RWPE2 (cell line): ENCODE results near the gene NPC2.

Experiments used
- ATAC-seq: fragments of 200-7000 bp; cut with Tn5 transposase; 3 replicates; pipeline ENCODE4 v1.9.1; 2021; ENCODE audit warnings: low read depth
- DNase-seq: peaks from one replicate; pipeline ENCODE4 v3.0.0-alpha.2; 2020; ENCODE audit warnings: low spot score
- H3K27ac ChIP-seq: fragments of 450-650 bp; 2 replicates; pipeline ENCODE4 v1.5.1; 2017; ENCODE audit warnings: mild to moderate bottlenecking; ENCODE audit not compliant: poor library complexity, severe bottlenecking
- H3K27me3 ChIP-seq: fragments of 250-450 bp; sonication (Bioruptor Pico); 2 replicates; pipeline ENCODE4 v1.5.1; 2021; ENCODE audit warnings: mild to moderate bottlenecking, moderate library complexity; ENCODE audit not compliant: insufficient read depth, poor library complexity, severe bottlenecking
- H3K36me3 ChIP-seq: fragments of 250-450 bp; sonication (Bioruptor Pico); 2 replicates; pipeline ENCODE4 v1.5.1; 2020; ENCODE audit warnings: low read depth, mild to moderate bottlenecking, moderate library complexity
- H3K4me1 ChIP-seq: fragments of 250-450 bp; sonication (Bioruptor Pico); 2 replicates; pipeline ENCODE4 v1.5.1; 2021; ENCODE audit warnings: mild to moderate bottlenecking, moderate library complexity; ENCODE audit not compliant: insufficient read depth, poor library complexity, severe bottlenecking
- H3K4me3 ChIP-seq: fragments of 250-450 bp; sonication (Bioruptor Pico); 2 replicates; pipeline ENCODE4 v1.5.1; 2021; ENCODE audit warnings: mild to moderate bottlenecking, moderate library complexity; ENCODE audit not compliant: severe bottlenecking
- H3K9me3 ChIP-seq: fragments of 250-450 bp; sonication (Bioruptor Pico); 2 replicates; pipeline ENCODE4 v1.5.1; 2021; ENCODE audit warnings: mild to moderate bottlenecking, moderate library complexity; ENCODE audit not compliant: severe bottlenecking
- CTCF ChIP-seq: fragments of 450-650 bp; IDR thresholded peaks from one replicate; pipeline ENCODE4 v1.5.1; 2017; ENCODE audit warnings: mild to moderate bottlenecking, moderate library complexity; ENCODE audit not compliant: poor library complexity, severe bottlenecking

The NPC2 gene

GRCh38 chr14:74510223-74510931, 17.3 kb upstream of the NPC2 start:
- Histone ChIP-seq H3K9me3 (no peaks in the 10 kb centered on the region), H3K27ac (no peak overlapping the region), H3K4me3 (no peak overlapping the region), H3K27me3 (no peaks in the 10 kb centered on the region), H3K4me1 (peaks cover 3% of the 10 kb centered on the region), H3K36me3 (peaks cover 95% of the 10 kb centered on the region)
- no peak for TF ChIP-seq CTCF
- ATAC-seq (no peak), DNase-seq (peak; percentile 69)

GRCh38 chr14:74509587-74510222, 16.6 kb upstream of the NPC2 start:
- Histone ChIP-seq H3K4me1 (peaks cover 3% of the 10 kb centered on the region), H3K27ac (no peak overlapping the region), H3K27me3 (no peaks in the 10 kb centered on the region), H3K4me3 (no peak overlapping the region), H3K36me3 (peaks cover 94% of the 10 kb centered on the region), H3K9me3 (no peaks in the 10 kb centered on the region)
- DNase-seq (peak; percentile 52), ATAC-seq (no peak)
- no peak for TF ChIP-seq CTCF

- Histone ChIP-seq H3K4me1 (peaks cover 3% of the 10 kb centered on the region), H3K27ac (no peak overlapping the region), H3K27me3 (no peaks in the 10 kb centered on the region), H3K36me3 (peaks cover 94% of the 10 kb centered on the region), H3K9me3 (no peaks in the 10 kb centered on the region), H3K4me3 (no peak overlapping the region)
- peak; percentile 68 for DNase-seq
- no peak for TF ChIP-seq CTCF
- no peak for ATAC-seq
These were observed 15.8 kb upstream of the NPC2 start for GRCh38 chr14:74508844-74509428.

GRCh38 chr14:74508292-74508731, 15.2 kb upstream of the NPC2 start:
- peak; percentile 8 for TF ChIP-seq CTCF
- no peaks in the 10 kb centered on the region for H3K9me3 ChIP-seq
- no peaks in the 10 kb centered on the region for H3K27me3 ChIP-seq
- H3K27ac ChIP-seq = no peak overlapping the region
- no peak overlapping the region for H3K4me3 ChIP-seq
- DNase-seq (peak; percentile 60), ATAC-seq (no peak)
- peaks cover 94% of the 10 kb centered on the region for H3K36me3 ChIP-seq
- H3K4me1 ChIP-seq = peaks cover 3% of the 10 kb centered on the region
